Measurements from ENCODE around the gene NPAS3.

The NPAS3 gene

GRCh38 chr14:33271891-33272290 lies 333.2 kb downstream of the NPAS3 start:
- no peak for DNase-seq

- no peak for DNase-seq
Measured at GRCh38 chr14:33273978-33274377, 335.3 kb downstream of the NPAS3 start.

- DNase-seq: no peak
Measured at GRCh38 chr14:33275879-33276278, 337.2 kb downstream of the NPAS3 start.

DNA sequence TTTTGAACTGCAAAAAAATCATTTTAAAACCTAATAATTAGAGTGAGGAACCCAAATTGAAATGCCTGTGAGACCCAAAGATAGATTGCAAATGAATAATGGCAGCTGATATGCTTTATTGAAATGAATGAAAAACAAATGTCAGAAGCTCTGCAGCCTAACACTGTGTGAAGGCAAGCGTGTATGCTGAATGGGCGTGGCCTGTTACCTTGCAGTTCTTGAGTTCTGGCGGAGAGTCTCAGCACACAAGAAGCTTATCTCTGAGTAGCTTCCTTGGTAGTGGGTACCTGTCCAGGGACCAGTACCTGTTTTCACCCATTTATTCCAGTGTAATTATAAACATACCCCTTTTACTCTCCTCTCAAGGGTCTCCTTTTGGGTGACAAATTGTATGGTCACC lies 341.2 kb downstream of the NPAS3 start:
- DNase-seq: no peak

- DNase-seq: no peak
Measured at GRCh38 chr14:33280646-33281045, 342.0 kb downstream of the NPAS3 start.

GRCh38 chr14:33282331-33283230 lies 343.9 kb downstream of the NPAS3 start:
- no peak for DNase-seq

DNA sequence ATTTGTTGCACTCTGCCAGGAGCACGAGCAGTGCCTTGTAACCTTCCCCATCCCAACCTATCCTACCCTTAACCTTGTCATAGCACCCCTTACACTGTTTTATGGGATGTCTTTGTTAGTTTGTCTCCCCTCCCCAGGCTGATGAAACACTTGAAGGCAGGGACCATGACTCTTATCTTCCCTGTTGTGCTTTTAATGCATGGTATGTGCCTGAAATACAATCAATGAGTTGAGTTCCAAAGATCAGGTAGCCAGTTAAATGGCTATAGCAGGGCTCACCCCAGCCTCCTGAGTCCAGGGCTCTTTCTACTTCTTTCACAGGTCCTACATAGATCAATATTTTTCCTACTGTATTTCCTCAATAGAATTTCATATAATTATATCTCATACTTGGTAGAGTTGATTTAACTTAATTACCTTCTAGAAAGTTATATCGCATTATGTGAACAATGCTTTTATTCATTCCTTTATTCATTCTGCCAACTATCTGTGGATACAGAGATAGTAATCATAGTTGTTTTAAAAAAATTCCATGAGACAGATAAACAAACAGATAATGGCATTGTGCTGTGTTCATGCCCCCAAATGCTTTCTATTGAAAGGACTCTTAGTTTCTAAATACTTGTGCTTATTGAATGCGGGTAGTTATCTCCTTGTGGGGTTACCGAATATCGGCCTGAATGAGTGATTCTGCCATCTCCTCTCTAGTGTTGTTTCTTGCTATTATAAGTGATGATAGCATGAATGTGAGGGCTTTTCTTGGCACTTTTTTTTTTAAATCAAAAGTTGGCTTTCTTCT lies 347.4 kb downstream of the NPAS3 start:
- DNase-seq: no peak

DNA sequence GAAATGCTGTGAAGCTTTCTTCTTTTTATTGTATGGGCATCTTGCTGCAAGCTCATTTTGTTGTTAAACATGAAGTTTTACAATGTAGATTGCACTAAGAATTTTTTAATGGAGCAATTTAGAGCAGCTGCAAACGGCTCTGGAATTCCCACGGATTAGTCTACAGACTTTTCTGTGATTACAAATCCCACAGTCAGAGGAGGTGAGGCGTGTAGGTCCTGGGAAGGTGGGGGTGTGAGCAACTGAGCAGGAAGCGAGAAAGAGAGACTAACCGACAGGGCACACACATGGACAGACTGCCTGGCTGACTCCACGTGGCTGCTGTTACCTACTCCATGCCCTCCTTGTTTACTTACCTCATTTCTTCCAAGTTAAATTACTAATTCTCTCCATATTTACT lies 348.5 kb downstream of the NPAS3 start:
- DNase-seq: no peak

GRCh38 chr14:33290641-33291040 lies 352.0 kb downstream of the NPAS3 start:
- no peak for DNase-seq

DNA sequence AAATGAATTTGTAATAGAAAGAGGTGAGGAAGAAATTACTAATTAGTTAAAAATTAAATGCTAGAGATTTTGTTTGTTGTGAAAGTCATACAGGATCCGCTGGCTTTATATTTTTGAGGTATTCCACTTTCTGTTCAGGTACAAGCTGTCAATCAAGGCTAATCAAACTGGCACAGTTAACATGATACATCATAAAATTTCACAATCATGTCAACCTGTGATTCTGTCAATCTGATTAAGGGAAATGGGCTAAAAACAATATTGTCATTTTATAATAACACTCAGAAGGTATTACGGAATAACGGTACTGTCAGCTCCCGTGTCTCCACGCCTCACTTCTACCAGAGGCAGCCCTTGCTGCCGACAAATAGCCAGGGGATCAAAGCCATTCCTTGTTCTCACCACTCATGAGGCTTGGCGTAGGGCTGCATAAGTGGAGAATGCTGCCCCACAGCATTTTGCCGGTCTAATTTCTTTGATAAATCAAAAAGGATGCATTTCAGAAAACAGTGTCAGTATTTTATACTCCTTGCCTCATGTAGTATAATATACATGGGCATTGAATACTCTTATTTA lies 352.9 kb downstream of the NPAS3 start:
- no peak for DNase-seq

- no peak for DNase-seq
Measured at GRCh38 chr14:33294419-33294818, 355.7 kb downstream of the NPAS3 start.

DNA sequence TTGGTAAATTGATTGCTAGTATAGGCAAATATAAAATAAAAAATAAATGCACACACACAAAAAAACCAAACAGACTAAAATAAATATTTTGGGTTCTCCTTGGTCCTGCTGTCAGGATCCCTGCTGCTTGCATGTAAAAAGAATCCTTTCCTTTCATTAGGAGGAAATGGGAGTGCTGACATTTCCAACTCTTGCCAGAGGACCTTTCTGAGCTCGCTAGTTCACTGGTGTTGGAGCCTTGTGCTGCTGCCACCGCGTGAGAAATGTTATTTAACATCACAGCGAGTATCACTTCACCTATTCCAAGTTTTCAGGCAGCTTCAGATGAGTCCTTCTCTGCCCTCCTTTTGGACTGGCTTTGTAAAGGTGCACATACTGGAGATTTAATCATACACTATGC lies 358.9 kb downstream of the NPAS3 start:
- DNase-seq: no peak

DNA sequence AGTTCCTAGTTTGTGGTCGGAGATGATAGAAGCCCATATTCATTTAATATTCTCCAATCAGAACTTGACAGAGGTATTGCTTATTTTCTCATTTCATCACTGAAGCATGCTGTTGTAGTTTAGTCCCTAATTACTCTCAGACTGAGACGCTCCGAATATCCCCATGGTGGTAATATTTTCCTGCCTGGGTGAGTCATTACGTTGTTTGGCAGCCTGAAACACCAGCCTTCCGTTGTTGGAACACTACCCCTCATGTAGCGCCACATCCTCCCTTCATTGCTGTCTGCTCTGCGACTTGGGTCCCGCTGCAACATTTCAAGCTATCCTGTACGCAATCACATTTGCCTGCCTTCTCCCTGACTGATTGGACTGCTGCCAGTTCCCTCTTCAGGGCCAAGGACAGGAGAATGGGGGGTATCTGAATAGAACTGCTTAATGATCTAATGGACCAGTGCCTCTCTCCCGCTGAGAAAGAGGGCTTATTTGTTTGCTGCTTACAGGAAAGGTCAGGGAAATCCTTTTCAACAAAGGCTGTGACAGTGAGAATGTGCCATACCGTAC lies 369.1 kb downstream of the NPAS3 start:
- no peak for DNase-seq

GRCh38 chr14:33309106-33309505 lies 370.4 kb downstream of the NPAS3 start:
- DNase-seq: no peak

DNA sequence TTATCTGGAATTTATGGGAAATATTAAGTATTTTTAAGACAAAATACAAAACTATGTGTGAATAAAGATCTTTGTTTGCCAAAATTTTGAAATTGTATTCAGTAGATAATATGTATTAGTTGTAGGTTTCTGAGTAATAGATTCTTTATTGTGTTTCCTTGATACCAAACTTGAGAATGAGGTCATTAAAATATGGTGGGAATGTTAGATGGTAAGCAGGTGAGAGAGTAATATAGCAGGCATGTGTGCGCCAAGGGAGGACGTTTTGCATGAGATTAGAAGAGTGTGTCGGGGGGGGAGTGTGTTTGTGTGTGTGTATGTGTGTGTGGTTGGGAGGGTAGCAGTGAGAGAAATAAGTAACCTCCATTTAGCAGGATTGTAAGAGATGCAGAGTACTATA lies 376.5 kb downstream of the NPAS3 start:
- no peak for DNase-seq

DNA sequence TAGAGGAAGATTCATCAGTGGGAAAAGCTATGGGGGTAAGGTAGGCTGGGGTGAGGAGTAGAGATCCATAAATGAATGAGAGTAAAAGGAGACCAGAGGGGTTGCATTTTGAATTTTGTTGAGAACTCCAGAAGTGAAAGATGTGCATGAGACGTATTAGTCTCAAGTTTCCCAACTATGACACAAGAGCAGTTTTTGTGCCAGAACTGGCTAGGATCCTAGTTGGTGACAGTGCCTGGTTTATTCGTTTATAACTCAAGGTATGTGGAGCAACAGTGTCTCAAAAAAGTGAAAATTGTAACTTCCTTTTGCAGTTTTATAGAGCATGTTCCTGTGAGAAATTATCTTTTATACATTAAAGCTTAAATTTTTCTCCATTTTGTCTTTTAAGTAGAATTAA lies 377.0 kb downstream of the NPAS3 start:
- no peak for DNase-seq

DNA sequence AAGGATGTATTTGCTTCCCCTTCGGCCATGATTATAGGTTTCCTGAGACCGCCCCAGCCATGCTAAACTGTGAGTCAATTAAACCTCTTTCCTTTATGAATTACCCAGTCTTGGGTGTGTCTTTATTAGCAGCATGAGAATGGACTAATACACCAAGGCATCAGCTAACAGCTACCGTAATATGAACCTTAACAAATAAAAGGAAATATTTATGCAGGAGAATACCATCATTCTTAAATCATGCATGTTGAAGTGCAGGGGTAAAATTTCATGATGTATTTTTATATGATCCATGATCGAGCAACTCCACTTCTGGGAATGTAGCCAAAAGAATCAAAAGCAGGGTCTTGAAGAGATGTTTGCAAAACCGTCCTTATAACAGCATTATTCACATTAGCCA lies 379.0 kb downstream of the NPAS3 start:
- DNase-seq: no peak

DNA sequence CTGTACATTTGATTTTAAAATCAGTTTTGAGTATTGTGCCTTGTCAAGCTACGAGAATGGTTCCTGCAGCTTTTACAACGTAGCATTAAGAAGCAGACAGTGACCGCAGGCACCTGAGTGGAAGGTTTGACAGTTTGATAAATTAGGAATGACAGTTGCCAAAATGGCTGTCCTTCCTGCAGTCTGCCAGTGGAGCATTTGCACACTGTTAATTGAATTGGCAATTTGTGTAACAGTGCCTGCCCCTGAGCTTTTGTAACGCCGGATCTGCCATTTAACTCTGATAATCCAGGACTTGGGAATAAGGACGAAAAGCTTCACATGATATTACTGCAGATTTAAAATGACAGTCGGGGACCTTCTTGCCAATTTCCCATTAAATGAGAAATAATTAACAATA lies 385.3 kb downstream of the NPAS3 start:
- no peak for DNase-seq

DNA sequence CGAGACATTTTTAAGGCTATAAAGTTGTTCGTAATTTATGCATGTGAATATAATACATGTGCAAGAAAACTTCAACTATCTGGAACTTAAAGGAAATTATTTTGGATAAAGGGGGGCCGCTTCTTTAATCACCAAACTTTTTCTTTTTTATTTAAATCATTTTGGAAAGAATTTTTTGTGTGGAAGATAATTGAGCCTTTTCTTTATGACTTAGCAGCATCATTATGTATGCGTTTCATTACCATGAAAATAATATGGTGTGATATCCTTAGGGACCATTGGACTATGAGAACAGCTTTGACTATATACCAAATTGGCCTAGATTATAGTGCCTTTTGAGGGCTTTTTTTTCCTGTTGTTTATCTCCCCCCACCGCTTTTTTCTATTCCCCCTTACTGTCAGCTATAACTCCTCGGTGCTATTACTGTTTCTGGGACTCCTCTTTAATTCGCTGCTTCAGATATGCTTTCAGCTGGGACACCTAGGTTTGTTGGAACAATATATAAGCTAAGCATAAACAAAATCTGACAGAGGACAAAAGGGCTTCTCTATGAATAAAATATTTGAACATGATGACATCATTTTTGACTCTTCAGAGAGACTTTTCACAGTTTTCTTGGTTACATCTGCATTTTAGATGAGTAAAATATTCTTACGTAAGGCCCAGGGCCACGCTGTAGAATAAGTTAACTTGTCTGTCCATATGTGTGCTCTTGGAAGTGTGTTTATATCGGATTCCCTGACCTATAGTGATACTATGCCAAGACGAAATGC lies 392.7 kb downstream of the NPAS3 start:
- DNase-seq: no peak

DNA sequence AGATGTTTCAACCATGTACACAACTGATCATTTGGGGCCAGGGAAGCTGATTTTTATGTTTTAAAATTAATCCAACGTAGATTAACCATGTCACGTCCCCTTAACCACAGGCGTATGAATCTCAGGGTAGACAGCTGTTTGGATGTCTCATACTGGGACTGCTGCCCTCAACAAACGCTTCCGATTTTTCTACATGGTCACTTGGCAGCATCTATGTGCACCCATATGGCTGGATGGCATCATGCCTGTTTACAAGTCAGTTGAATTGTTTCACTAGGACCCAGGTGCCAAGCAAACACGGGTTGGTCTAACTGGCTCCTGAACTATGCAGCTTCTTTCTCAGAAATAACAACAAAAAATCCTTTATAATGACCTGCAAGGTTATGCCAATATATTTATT lies 393.8 kb downstream of the NPAS3 start:
- no peak for DNase-seq

DNA sequence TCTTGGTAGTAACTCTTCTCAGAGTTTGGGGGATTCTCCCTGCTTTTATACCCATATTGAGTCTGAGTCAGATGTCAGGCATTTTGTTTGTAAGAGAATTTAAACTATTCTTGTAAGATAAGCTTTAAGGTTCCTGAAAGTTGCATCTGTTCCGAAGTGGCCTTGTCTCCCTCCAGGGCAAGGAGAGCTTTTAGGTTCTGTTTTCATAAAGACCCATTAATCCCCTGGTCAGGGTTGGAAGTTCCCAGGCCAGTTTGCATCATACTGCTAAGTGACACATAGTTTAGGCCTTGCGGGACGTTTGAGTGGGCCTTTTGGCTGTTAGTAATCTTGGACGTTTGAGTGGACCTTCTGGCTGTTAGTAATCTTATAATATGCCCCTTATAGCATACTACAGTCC lies 396.7 kb downstream of the NPAS3 start:
- no peak for DNase-seq

GRCh38 chr14:33342299-33342974 lies 403.8 kb downstream of the NPAS3 start:
- no peak for DNase-seq
